Activated effector memory CD4-positive, alpha-beta T cell treated with Interleukin-2 at 50 U/mL for 16 hours (primary cell): ENCODE results near the gene MMP24OS.
"Not testable (repeated sequence)": the region's sequence is repeated elsewhere in the genome, so short reads cannot be mapped to it uniquely, and the experiment has no call there.

Source experiments
- DNase-seq: peaks from one replicate; pipeline ENCODE4 v3.0.0-alpha.2; 2020

MMP24OS gene

DNA sequence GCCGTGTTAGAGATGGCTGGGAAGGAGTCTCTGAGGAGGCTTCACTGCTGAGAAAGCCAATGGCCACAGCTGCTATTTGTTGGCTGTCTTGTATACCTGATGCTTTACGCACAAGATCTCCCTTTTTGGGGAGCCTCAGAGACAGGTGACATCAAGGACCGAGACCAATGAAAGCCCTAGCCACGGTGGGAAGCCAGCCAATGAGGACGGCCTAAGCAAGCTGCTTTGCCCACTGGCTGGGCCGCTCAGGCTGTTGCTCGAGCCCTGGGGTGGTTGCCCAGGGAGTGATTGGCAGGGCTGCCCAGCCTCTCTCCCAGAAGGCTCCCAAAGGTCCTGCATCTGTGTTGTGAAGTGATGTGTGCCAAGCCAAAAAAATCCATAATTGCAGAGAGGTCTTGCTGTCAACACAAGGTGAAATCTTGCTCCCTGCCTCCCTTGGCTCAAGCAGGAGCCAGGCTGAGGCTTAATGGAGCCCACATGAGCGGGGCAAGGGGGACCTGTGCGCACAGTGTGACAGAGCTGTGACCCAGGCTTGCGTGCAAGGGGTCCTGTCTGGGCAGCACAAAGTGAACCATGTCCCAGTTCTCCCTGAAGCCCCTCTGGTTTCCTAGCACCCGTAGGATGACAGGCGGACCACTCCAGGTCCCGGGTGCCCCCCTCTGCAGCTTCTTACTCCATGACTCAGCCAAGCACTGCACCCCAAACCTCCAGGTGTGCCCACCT is 4.3 kb downstream of the MMP24OS start:
- DNase-seq, result no peak

DNA sequence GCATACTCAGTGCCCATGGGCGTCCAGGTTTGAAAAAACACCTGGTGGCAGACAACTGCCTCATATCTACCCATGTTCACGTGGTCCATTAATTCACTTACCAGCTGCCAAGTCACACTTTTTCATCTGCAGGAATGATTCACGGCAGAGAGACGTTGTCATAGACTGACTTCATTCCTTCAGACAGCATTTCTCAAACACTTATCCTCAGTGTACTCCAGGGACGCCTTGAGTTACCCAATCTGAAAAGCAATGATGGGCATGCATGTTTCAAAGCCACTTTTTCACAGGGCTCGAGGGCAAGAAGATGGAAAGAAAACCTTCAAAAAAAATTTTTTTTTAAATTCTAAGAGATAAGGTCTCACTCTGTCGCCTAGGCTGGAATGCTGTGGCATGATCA is 6.0 kb downstream of the MMP24OS start:
- DNase-seq, result no peak

DNA sequence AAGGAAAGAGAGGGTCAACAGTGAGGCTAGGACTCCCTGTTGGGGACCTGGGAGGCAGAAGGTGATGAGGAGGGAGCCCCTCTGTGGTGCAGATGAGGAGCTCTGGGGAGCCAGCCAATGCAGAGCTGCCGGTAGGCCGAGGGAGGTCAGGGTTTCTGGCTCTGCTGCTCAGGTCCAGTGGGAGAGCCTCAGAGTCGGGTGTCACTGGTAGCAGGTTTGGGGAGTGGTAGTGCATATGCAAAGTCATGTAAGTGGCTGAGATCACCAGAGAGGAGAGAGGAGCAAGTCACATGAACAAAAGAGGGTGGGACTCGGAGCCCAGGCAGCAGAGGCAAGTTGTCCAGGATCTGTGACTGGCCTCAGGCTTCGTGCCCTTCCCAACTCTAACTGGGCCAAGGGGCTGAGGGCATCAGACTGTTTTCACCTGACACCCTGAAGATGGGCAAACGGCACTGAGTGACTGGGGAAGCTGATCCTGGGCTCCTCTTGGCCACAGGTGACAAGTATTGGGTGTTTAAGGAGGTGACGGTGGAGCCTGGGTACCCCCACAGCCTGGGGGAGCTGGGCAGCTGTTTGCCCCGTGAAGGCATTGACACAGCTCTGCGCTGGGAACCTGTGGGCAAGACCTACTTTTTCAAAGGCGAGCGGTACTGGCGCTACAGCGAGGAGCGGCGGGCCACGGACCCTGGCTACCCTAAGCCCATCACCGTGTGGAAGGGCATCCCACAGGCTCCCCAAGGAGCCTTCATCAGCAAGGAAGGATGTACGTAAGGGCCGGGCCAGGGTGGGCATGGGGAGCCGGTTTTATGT is 6.6 kb downstream of the MMP24OS start:
- no peak for DNase-seq

DNA sequence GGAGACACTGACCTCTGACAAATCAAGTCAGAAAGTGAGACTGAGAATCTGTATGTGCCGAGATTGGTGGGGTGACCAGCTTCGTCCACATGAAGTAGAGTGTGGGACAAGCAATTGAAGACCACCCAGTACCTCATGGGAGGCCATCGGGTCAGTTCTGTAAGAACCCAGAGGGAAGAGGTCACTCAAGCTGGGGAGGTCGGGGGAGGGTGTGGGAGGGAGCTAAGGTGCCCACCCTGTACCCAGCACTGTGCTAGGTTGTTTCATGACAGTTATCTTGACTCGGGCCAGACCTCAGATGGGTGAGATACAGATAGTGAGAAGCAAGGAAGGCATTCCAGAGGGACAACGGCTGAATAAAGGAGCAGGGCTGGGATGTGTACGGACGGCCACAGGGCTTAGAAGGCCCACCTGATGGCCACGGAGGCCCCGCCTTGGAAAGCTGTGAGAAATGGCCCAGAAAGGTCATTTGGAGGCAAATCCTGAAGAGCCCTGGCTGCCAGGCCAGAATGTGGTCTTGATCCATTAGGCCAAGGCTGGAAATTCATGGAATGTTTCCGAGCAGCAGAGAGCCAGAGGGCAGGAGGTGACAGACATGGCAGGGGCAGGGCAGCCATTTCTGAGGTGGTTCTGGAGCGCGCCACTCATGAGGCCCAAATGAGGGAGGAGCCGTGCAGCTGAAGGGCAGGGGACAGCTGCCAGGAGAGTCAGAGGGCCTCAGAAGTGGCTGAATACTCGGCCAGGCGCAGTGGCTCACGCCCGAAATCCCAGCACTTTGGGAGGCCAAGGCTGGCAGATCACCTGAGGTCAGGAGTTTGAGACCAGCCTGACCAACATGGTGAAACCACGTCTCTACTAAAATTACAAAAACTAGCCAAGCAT is 7.7 kb downstream of the MMP24OS start:
- no peak for DNase-seq

DNA sequence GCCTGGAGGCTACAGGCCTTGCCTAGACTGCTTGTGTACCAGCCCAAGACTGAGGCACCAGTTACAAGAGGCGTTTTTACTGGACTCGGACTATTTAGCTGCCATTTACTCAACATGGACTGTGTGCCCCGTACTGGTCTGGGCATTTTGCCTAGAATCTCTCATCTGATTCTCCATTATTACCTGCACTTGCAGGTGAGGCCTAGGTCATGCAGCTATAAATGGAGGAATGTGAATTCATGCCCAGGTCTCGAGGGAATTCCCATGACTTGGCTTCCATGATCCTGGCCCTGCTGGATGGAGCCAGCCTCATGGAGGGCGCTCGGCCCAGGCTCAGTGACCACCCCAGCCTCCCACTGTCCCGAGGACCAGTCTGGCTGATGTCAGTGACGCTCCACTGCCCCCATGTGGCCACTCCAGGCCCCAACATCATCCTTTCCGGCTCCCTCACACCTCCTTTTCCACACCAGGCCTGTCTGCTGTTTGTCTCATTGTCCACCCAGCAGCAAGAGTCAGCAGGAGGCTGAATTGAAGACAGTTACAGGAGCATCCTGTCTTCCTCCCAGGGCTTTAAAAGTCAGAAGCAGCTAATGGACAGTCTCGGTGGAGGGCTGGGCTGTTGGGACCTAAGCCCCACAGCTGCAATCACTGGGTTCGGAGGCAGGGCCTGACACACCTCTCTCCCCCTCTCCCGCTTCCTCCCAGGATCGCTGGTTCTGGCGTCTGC is 8.7 kb downstream of the MMP24OS start:
- peak; percentile 21 for DNase-seq

DNA sequence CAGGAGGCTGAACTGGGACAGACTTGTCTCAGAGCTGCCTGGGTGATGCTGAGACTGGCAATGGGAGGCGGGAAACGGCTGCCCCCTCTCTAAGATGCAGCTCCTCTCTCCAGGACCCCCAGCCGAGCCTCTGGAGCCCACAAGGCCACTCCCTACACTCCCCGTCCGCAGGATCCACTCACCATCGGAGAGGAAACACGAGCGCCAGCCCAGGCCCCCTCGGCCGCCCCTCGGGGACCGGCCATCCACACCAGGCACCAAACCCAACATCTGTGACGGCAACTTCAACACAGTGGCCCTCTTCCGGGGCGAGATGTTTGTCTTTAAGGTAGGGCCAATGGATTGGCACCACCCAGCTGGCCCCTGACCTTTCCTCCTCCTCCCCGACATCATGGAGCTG is 10.8 kb downstream of the MMP24OS start:
- no peak for DNase-seq

DNA sequence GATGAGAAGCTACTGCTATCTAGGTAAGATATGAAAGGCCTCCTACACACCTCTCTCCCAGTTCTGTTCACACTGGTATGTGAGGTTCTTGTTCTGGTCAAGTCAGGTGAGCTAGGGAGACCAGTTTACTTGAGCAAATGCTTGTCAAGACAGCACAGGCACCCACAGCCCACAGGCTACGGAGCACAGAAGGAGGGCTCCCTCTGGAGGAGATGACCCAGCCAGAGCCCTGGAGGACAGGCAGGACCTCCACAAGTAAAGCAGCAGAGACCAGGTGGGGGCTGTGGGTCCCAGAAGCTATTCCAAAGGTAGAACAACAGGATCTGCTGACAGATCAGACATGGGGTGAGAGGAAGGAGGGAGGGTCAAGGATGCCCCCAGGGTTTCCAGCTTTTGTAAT is 13.2 kb downstream of the MMP24OS start:
- DNase-seq, result no peak

DNA sequence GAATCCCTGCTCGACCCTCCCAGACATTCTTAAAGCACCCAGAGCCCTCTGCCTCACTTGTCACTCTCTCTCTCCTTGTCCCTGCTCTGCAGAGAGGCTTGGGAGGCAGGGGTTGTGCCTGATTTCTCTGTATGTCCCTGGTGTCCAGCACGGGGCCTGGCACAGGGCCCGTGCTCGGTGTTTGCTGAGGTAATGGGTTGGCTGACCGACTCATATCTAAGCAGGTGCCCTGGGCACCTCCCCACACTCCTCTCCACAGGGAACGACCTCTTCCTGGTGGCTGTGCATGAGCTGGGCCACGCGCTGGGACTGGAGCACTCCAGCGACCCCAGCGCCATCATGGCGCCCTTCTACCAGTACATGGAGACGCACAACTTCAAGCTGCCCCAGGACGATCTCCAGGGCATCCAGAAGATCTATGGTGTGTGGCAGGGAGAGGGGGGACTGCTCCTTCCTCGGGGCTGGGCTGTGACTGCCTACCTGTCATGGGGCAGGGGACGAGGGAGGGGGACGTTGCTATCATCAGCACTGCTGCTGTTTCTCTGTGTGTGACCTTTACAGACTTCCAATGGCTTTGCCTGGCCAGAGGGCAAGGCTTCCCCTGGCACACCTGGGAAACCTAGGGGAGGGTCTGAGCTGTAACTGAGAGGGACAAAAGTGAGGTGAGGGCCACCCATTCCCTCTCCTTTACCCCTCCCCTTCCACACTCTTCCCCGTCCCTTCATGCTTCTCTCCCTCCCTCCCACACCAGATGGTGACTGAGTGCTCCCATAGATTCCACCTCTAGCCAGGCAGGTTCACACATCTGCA is 14.2 kb downstream of the MMP24OS start:
- no peak for DNase-seq

DNA sequence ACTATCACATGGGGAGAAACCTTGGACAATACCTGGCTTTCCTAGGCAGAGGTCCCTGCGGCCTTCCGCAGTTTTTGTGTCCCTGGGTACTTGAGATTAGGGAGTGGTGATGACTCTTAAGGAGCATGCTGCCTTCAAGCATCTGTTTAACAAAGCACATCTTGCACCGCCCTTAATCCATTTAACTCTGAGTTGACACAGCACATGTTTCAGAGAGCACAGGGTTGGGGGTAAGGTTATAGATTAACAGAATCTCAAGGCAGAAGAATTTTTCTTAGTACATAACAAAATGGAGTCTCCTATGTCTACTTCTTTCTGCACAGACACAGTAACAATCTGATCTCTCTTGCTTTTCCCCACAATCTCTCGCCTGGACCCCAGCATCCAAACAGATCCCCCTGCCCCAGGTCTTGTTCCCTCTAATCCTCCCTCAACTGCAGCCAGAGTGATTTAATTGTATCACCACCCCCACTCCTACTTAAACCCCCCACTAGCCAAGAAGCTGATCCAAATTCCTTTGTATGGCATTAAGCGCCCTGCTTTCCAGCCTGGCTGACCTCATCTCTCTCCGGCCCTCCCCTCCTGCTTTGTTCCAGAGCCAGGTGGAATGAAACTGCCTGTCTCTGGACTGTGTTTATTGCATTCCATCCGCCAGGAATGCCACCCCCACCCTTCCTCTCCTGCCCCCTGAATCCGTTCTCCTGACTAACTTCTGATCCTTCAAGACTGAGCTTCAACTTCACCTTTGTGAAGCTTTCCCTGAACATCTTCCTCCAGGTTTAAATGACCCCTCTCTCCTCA is 15.0 kb downstream of the MMP24OS start:
- not testable (repeated sequence) for DNase-seq

DNA sequence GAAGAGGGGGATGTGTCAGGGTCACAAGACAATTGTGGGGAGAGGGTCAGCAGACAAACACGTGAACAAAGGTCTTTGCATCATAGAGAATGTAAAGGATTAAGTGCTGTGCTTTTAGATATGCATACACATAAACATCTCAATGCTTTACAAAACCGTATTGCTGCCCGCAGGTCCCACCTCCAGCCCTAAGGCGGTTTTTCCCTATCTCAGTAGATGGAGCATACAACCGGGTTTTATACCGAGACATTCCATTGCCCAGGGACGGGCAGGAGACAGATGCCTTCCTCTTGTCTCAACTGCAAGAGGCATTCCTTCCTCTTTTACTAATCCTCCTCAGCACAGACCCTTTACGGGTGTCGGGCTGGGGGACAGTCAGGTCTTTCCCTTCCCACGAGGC is 15.6 kb downstream of the MMP24OS start:
- not testable (repeated sequence) for DNase-seq

DNA sequence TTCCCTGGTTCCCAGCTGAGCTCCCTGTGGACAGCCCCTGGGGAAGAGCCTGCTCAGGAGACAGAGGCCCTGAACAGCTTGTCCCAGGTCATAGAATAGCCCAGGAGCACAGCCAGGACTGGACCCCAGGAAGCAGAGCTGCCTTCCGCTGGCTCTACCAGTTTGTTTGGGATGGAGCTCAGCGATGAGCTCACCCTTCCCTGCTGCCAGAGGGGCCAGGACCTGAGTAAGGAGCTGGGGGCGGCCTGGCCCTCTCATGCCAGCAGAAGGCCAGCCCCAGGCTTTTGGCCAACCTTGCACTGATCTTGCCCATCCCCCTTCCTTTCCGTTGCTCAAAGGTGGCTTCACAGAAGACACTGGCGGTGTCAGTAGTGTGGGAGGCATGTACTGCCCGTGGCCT is 17.5 kb downstream of the MMP24OS start:
- no peak for DNase-seq

DNA sequence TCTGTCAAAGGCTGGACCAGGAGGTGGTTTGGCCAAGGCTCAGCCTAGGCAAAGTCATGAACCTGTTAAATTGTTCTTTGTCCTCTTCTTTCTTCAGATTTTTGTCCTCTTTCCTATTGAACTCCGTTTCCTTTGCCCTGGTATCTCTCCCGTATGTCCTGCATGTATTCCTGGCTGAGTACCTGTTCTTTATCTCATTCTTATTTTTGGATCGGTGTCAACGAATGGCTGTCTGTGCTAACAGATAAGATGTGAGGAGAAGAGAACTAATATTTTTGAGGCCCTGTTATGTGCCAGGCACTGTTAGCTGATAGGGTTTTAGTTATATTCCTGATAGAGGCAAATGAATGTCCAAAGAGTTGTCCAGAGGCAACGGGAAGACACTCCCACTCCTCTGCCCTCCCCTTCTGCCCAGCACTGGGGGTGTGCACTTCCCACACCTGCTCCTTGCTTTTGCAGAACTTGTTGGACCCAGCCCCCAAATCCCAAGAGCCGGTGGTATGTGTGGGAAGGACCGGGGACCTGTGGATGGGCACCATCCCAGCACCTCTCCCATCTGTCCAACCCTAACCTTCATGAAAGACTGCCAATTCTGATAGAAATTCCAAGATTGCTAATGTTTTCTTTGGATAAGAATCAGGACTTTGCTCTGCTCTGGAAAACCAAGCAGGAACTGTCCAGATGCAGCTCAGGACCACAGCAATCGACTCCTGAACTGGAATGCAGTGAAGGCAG is 20.6 kb downstream of the MMP24OS start:
- no peak for DNase-seq

DNA sequence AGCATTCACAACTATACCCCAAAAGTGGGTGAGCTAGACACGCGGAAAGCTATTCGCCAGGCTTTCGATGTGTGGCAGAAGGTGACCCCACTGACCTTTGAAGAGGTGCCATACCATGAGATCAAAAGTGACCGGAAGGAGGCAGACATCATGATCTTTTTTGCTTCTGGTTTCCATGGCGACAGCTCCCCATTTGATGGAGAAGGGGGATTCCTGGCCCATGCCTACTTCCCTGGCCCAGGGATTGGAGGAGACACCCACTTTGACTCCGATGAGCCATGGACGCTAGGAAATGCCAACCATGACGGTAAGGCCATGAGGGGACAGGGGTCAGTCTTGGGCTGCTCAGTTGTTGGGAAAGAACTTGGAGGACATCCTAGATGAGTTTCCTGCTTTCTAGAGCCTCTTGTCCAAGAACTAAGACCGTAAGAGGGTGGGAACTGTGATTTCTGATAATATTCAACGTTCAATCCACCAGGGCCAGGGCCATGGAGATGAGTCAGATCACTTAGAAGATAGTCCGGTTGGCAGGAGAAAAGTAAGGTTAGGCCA is 23.4 kb downstream of the MMP24OS start:
- DNase-seq, result no peak

DNA sequence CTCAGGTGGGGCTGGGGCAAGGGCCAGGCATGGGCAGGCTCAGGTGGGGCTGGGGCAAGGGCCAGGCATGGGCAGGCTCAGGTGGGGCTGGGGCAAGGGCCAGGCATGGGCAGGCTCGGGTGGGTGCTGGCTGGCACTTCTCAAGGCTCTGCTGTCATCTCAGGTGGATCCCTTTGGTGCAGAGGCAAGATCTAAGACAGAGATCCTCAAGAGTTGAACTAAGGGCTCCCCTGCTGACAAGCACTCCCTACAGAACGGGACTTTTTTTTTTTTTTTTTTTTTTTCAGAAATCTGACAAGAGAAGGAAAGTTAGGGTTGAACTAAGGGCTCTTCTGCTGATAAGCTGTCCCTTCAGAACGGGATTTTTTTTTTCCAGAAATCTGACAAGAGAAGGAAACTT is 24.9 kb downstream of the MMP24OS start:
- no peak for DNase-seq

DNA sequence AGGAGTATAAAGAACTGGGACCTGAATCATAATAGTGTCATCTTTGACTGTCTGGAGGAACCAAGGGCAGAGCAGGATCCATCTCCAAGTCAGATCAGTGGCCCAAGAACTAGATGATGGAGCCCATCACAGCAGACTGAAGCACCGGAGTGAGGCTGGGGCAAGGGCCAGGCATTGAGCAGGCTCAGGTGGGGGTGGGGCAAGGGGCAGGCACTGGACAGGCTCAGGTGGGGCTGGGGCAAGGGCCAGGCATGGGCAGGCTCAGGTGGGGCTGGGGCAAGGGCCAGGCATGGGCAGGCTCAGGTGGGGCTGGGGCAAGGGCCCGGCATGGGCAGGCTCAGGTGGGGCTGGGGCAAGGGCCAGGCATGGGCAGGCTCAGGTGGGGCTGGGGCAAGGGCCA is 25.3 kb downstream of the MMP24OS start:
- DNase-seq, result not testable (repeated sequence)

DNA sequence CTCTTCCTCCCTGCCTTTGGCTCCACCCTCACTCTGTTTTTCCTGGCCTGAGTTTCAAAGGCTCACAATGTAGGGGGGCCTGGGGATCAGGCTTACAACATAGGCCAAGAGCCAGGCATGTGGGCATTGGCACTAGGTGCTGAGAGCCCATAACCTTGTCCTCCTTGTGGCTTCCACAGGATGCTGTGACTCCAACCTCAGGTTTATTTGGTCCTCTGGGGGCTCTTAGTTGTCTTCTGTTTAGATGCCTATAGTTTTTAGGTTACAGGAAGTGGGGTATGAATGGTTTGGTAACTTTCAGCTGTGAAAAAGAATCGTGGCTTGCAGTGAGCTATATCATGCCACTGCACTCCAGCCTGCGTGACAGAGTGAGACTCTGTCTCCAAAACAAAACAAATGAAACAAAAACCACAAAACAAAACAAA is 25.9 kb downstream of the MMP24OS start:
- DNase-seq, result peak; percentile 36

DNA sequence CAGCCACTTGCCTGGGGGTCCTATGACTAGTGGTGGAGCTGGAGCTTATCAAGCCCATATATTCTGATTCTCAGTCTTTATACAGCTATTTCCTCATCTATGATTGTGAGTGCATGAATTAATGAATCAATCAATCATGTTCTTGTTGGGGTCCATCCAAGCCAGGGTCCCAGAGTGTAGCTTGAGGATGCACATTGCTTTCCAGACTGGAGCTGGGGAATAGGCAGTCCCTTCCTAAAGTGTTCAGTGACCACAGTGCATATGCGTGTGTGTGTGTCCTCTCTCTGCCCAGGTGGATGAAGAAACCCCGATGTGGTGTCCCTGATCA is 26.3 kb downstream of the MMP24OS start:
- DNase-seq, result no peak

DNA sequence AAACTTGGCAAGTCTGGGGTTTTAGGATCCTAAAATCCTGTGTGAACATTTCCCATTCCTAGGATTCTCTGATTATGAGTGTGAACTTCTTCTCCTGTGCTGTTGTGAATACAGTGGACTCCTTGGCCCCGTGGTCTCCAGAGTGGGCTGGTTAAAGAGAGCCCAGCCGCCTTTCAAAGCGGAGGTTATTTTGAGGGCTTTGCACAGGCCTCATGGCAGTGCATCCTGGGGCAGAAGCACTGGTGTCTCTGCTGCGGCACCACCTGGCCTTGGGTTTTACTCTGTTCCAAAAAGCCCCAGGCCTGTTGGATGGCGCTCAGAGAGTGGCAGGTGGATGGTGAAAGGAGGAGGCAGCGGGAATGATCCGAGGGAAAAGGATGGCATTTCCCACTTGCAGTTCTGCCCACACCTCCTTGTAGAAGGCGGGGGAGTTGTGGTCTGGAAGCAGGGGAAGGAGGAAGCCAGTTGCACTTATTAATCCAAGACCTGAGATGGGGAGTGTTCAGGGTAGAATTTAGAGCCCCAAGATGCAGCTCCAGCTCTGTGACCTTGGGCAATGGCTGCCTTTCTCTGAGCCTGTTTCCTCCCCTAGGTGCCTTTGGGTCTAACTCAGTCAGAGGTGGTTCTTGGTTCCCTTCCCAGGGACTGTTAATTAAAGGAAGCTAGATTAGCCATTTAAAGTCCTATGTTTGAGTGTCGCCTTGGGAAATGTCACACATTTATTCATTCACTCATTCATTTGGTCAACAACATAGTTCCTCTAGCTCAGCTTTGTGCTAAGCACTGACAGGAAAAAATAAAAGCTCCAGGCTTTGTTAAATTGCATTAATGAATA is 29.1 kb downstream of the MMP24OS start:
- DNase-seq, result no peak

DNA sequence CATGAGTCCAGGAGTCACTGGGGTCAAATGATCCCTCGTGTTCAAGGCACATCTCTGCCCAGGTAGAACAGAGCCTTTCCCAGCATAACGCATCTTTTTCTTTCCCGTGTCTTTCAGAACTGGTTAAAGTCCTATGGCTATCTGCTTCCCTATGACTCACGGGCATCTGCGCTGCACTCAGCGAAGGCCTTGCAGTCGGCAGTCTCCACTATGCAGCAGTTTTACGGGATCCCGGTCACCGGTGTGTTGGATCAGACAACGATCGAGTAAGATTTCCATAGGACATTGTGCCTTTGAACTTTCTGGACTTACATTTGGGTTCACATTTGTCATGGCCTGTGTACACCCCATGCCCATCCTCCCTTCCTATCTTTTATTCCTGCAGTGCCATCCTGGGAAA is 31.2 kb downstream of the MMP24OS start:
- DNase-seq, result no peak
